Upper lobe of left lung (tissue), 4 donors: Measurements from ENCODE around the gene MCM5.

Experiments used
- CTCF ChIP-seq, 6 experiments: fragments of 450-650 bp in 4 of 6; fragments of 200-600 bp in 2 of 6; sonication (generic) in 2 of 6; IDR thresholded peaks; one replicate each; pipeline ENCODE4 v1.5.1; 2016 to 2019; ENCODE audit warnings: antibody characterized with exemption in 6 of 6
- EP300 ChIP-seq, 4 donors: sonication (generic); formaldehyde crosslinking; IDR thresholded peaks; one replicate each; pipeline ENCODE4 v1.5.1; 2017; ENCODE audit warnings: antibody characterized with exemption in 4 of 4, control low read depth in 2 of 4
- POLR2A ChIP-seq, 4 donors: fragments of 450-650 bp; IDR thresholded peaks; one replicate each; pipeline ENCODE4 v1.5.1; 2016 to 2017; ENCODE audit warnings: antibody characterized with exemption in 4 of 4, mild to moderate bottlenecking in 2 of 4
- POLR2AphosphoS5 ChIP-seq, 2 donors: sonication (generic); formaldehyde crosslinking; IDR thresholded peaks; one replicate each; pipeline ENCODE4 v1.5.1; 2017; ENCODE audit warnings: antibody characterized with exemption in 2 of 2

GRCh38 chr22:35378621-35379020 is 21.3 kb upstream of the MCM5 start:
- no peak for TF ChIP-seq CTCF (IDR thresholded peaks at IDR 0.05)
- TF ChIP-seq POLR2AphosphoS5 (IDR thresholded peaks at IDR 0.05): no peak
- no peak for TF ChIP-seq POLR2A (IDR thresholded peaks at IDR 0.05)
- no peak for TF ChIP-seq EP300 (IDR thresholded peaks at IDR 0.05)
